LNCaP clone FGC (cell line): ENCODE data around the gene UCN.

Experiments
- DNase-seq: peaks from one replicate; pipeline ENCODE4 v3.0.0-alpha.2; 2011; ENCODE audit warnings: low read depth
- H3K4me3 ChIP-seq: 2 replicates; pipeline ENCODE4 v1.5.1; 2011; ENCODE audit warnings: mild to moderate bottlenecking, low read depth, low read length, control low read depth
- CTCF ChIP-seq: IDR thresholded peaks from 2 replicates; pipeline ENCODE4 v1.5.1; 2012; ENCODE audit warnings: mild to moderate bottlenecking; ENCODE audit not compliant: control insufficient read depth, insufficient read depth; ENCODE audit errors: extremely low read depth

UCN gene

DNA sequence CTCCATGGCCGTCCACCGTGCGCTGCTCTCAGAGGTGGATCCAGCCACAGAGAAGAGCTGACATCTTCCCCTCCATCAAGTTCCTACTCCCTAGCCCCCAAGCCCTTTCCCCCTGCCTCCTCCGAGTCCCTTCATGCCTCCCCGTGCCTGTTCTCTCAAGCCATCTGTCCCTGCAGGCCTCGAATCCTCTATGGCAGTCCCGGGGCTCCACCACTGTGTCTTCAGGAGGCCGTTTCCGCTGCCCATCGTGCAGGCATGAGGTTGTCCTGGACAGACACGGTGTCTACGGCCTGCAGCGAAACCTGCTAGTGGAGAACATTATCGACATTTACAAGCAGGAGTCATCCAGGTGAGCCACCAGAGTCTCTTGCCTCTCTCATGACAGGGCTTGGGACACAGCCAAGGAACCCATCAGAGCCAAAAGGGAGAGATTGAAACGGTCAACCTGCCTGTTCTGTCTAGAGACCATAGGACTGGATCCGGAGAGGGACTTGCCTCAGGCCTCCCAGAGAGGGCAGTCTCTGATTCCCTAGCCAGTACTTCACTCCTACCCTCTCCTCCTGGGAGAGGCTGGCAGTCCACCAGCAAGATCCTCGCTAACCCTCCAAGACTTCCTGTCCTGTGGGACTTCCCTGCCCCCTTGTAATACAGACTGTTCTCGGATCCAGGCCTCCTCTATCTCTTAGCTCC lies 9.7 kb downstream of the UCN start:
- H3K4me3 ChIP-seq = no peak overlapping the region
- peak; percentile 62 for DNase-seq
- TF ChIP-seq CTCF = no peak

DNA sequence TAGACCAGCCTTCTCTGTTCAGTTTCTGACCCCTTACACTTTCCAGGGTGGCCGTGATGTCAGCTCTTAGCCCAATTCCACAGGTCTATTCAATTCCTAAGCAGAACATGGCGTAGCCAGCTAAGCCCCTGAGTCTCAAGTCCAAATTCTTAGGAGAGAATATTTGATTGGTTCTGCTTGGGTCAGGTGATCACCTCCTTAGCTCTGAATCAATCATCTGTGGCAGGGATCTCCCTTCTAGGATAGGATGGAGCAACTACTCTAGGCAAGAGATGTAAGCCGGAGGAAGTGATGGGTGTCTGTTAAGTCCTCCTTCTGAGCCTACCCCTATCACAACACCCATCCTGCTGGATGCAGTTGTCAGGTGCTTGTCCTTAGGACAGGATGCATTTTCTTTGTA lies 11.1 kb downstream of the UCN start:
- no peak overlapping the region for H3K4me3 ChIP-seq
- no peak for DNase-seq
- no peak for TF ChIP-seq CTCF

GRCh38 chr2:27296481-27296880 lies 11.8 kb downstream of the UCN start:
- no peak for DNase-seq
- H3K4me3 ChIP-seq = no peak overlapping the region
- no peak for TF ChIP-seq CTCF

DNA sequence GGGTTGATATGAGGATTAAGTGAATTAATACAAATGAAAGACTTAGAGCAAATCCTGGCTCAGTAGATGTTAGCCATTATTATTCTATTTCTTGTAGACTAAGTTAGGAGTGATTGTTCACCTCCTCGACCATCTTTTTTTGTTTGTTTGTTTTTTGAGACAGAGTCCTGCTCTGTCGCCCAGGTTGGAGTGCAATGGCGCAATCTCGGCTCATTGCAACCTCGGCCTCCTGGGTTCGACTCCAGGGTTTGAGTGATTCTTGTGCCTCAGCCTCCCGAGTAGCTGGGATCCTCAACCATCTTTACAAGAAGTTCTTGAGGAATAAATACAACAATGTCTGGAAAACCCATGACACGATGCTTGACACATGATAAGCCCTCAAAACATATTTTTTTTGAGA lies 13.3 kb downstream of the UCN start:
- no peak for DNase-seq
- TF ChIP-seq CTCF = no peak
- no peak overlapping the region for H3K4me3 ChIP-seq

DNA sequence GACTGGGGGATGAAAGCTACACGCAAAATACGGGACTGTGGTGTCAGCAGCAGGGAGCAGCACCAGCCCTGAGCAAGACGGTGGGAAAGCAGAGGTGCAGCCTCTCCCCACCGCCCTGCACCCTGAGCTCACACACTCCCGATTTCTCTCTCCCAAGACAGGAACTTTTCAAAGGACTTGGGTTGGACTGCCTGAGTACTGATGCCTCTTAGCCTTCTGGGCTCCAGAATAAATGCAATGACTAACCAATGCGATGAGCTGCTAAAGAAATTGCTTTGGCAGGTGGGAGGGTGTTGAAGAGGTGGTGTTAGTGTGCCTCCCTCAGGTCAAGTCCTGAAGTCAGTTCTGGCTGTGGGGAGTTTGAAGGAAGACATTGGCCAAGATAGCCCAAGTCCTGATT lies 16.4 kb downstream of the UCN start:
- peak; percentile 46 for TF ChIP-seq CTCF
- no peak overlapping the region for H3K4me3 ChIP-seq
- no peak for DNase-seq

DNA sequence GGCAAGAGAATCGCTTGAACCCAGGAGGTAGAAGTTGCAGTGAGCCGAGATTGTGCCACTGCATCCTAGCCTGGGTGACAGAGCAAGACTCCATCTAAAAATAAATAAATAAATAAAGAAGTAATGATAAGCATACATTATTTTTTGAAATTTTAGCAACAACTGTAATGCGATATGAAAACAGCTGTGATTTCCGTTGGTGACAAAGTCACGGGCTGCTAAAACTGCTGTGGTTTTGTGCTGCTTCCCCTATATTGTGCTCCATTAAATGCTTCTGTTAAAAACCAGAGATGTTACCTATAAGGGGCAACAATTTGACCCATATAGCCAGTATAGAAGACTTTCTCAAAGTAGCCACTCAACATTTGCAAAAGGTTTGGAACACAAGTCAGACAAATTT lies 17.7 kb downstream of the UCN start:
- H3K4me3 ChIP-seq = no peak overlapping the region
- no peak for DNase-seq
- TF ChIP-seq CTCF = no peak

- TF ChIP-seq CTCF = no peak
- DNase-seq = no peak
These were observed 19.6 kb downstream of the UCN start for GRCh38 chr2:27288610-27289009.

More at GRCh38 chr2:27288610-27289009, 19.6 kb downstream of the UCN start:
- no peak overlapping the region for H3K4me3 ChIP-seq
